ENCODE measurements around the gene FOXO6.

DNA sequence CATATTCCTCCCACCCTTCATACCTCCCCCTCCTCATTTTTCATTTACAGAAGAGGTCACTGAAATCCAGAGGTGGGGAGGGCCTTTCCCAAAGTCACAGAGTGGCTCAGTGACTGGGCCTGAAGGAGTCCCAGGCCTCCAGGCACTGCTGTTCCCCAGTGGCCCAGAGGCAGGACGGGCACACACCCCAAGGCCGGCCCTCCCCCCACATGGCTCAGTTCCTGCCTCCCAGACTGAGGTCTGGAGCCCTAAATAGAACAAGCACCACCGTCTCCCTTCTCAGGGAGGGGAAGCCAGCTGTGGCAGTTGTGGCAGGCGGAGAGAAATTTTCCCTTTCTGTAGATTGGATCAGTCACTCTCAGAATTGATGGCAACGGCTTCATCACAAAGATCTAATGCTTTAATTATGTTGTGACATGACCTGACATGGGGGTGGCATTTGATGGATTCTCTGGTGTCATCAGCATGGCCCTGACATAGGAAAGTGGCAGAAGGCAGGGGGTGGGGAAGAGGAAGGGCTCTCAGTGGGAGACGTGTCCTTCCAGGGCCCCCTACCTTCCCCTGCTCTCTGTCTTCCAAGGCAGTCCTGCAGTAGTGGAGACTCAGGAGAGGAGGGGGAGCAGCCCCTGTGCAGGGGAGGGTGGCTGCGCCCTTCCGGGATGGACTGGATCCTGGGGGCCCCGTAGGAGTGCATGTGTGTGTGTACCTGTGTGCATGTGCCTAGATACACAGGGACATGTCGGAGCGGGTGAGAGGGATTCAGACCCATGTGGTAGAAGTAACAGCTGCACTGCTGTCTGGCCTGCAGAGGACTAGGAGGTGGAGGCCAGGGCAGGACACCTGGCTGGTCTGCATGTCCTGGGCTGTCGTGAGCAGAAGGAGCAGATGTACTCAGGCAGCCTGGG, 41.2 kb upstream of the FOXO6 start:
- TF ChIP-seq TEAD4 (IDR thresholded peaks at IDR 0.05; ENCODE audit: borderline replicate concordance, insufficient read depth) (no peak), EZH2phosphoT487 (IDR thresholded peaks at IDR 0.05; ENCODE audit: borderline replicate concordance, low read depth) (no peak), TCF12 (IDR thresholded peaks at IDR 0.05) (no peak), EP300 (IDR thresholded peaks at IDR 0.05; ENCODE audit: borderline replicate concordance in 1 of 2, low read depth in 1 of 2, low read length in 1 of 2) (no peak), ELF1 (IDR thresholded peaks at IDR 0.05) (no peak), POLR2AphosphoS5 (IDR thresholded peaks at IDR 0.05; ENCODE audit: low read depth, low read length) (no peak), GATA2 (CRISPR knock-in tag; IDR thresholded peaks at IDR 0.05) (no peak), SIN3A (IDR thresholded peaks at IDR 0.05; ENCODE audit: borderline replicate concordance, low read depth, low read length) (no peak), SMC3 (IDR thresholded peaks at IDR 0.05; ENCODE audit: low read depth, low read length) (no peak)
- TF ChIP-seq, protein P1, sequence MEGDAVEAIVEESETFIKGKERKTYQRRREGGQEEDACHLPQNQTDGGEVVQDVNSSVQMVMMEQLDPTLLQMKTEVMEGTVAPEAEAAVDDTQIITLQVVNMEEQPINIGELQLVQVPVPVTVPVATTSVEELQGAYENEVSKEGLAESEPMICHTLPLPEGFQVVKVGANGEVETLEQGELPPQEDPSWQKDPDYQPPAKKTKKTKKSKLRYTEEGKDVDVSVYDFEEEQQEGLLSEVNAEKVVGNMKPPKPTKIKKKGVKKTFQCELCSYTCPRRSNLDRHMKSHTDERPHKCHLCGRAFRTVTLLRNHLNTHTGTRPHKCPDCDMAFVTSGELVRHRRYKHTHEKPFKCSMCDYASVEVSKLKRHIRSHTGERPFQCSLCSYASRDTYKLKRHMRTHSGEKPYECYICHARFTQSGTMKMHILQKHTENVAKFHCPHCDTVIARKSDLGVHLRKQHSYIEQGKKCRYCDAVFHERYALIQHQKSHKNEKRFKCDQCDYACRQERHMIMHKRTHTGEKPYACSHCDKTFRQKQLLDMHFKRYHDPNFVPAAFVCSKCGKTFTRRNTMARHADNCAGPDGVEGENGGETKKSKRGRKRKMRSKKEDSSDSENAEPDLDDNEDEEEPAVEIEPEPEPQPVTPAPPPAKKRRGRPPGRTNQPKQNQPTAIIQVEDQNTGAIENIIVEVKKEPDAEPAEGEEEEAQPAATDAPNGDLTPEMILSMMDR (IDR thresholded peaks at IDR 0.05) = no peak
- TF ChIP-seq, protein P2, sequence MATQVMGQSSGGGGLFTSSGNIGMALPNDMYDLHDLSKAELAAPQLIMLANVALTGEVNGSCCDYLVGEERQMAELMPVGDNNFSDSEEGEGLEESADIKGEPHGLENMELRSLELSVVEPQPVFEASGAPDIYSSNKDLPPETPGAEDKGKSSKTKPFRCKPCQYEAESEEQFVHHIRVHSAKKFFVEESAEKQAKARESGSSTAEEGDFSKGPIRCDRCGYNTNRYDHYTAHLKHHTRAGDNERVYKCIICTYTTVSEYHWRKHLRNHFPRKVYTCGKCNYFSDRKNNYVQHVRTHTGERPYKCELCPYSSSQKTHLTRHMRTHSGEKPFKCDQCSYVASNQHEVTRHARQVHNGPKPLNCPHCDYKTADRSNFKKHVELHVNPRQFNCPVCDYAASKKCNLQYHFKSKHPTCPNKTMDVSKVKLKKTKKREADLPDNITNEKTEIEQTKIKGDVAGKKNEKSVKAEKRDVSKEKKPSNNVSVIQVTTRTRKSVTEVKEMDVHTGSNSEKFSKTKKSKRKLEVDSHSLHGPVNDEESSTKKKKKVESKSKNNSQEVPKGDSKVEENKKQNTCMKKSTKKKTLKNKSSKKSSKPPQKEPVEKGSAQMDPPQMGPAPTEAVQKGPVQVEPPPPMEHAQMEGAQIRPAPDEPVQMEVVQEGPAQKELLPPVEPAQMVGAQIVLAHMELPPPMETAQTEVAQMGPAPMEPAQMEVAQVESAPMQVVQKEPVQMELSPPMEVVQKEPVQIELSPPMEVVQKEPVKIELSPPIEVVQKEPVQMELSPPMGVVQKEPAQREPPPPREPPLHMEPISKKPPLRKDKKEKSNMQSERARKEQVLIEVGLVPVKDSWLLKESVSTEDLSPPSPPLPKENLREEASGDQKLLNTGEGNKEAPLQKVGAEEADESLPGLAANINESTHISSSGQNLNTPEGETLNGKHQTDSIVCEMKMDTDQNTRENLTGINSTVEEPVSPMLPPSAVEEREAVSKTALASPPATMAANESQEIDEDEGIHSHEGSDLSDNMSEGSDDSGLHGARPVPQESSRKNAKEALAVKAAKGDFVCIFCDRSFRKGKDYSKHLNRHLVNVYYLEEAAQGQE (IDR thresholded peaks at IDR 0.05; ENCODE audit: low read depth, low read length) = no peak
- TF ChIP-seq, protein P3, sequence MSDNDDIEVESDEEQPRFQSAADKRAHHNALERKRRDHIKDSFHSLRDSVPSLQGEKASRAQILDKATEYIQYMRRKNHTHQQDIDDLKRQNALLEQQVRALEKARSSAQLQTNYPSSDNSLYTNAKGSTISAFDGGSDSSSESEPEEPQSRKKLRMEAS (IDR thresholded peaks at IDR 0.05; ENCODE audit: low read depth) = no peak
